HepG2 (cell line): ENCODE results near the gene CARS1. TPM values are rescaled to one million over a fixed set of nuclear protein-coding genes. Genes with fewer than 3 reads are reported as not detected.
A peak's percentile ranks its signal among the peaks of the same experiment; 100 is the strongest.

Source experiments
- ATAC-seq: fragments of 200-7000 bp; cut with Tn5 transposase; 3 replicates; pipeline ENCODE4 v1.9.1; 2020; ENCODE audit warnings: mild to moderate bottlenecking, moderate library complexity
- BruUV-seq: library from RNA; stranded (reverse); fragments of 400-500 nt; replicated peaks from 2 replicates; lab custom pipeline; 2021; lab: Mats Ljungman, UMichigan
- CTCF ChIA-PET: fragments of 300-600 bp; formaldehyde crosslinking; extraction: SDS; loops from one replicate; lab custom pipeline; 2021; ENCODE audit warnings: low total read pairs, inconsistent platforms, low intra/inter-chr PET ratio; lab: Yijun Ruan, JAX
- POLR2A ChIA-PET: fragments of 350-600 bp; sonication (Branson Sonifier 250); formaldehyde crosslinking; loops from one replicate; lab custom pipeline; 2020; ENCODE audit warnings: antibody characterized with exemption, inconsistent platforms; lab: Yijun Ruan, JAX
- DNase-seq: peaks from one replicate; pipeline ENCODE4 v3.0.0-alpha.2; 2015; ENCODE audit warnings: low spot score
- FAIRE-seq: peaks from 3 replicates; lab custom pipeline; 2011; peaks lifted over from hg19 to GRCh38; lab: Jason Lieb, UNC
- H2AFZ ChIP-seq: one replicate; pipeline ENCODE4 v1.6.1; 2011; ENCODE audit warnings: low read length, inconsistent platforms
- H3K27ac ChIP-seq: fragments of 300-600 bp; 3 replicates; pipeline ENCODE4 v1.8.0; 2011; ENCODE audit warnings: mixed run types, mild to moderate bottlenecking, mixed read lengths, low read length, inconsistent platforms; ENCODE audit not compliant: insufficient read depth; ENCODE audit errors: extremely low read length
- H3K27me3 ChIP-seq, 2 experiments: fragments of 200-600 bp in 1 of 2; 2 replicates in 1 of 2; 3 replicates in 1 of 2; pipeline versions ENCODE4 v1.6.0 to v1.8.0; 2011; ENCODE audit warnings: low read length in 2 of 2, mild to moderate bottlenecking in 2 of 2, moderate library complexity in 2 of 2, inconsistent platforms in 1 of 2; ENCODE audit not compliant: insufficient read depth in 2 of 2, control insufficient read depth in 1 of 2
- H3K36me3 ChIP-seq, 2 experiments: fragments of 200-600 bp in 1 of 2; replicated peaks in 1 of 2; 2 replicates in 1 of 2; 3 replicates in 1 of 2; pipeline versions ENCODE4 v1.5.1 to v1.8.0; 2011; ENCODE audit warnings: low read length in 2 of 2, inconsistent platforms in 1 of 2; ENCODE audit not compliant: insufficient read depth in 2 of 2, control insufficient read depth in 1 of 2
- H3K4me1 ChIP-seq: 2 replicates; pipeline ENCODE4 v1.5.1; 2012; ENCODE audit warnings: low read length, inconsistent platforms; ENCODE audit not compliant: insufficient read depth
- H3K4me2 ChIP-seq: 2 replicates; pipeline ENCODE4 v1.6.0; 2011; ENCODE audit warnings: low read depth, low read length, inconsistent platforms
- H3K4me3 ChIP-seq, 3 experiments: fragments of 200-600 bp in 1 of 3; sonication (generic), shearing (Covaris generic) in 1 of 3; replicated peaks in 1 of 3; 2 replicates each; pipeline ENCODE4 v1.5.1; 2011 to 2016; ENCODE audit warnings: low read length in 3 of 3, inconsistent platforms in 2 of 3, low read depth in 2 of 3, mild to moderate bottlenecking in 2 of 3, control low read depth in 1 of 3, mixed read lengths in 1 of 3; ENCODE audit not compliant: insufficient read depth in 1 of 3
- H3K79me2 ChIP-seq: one replicate; pipeline ENCODE4 v1.6.1; 2011; ENCODE audit warnings: low read length, inconsistent platforms; ENCODE audit not compliant: insufficient read depth
- H3K9ac ChIP-seq: 2 replicates; pipeline ENCODE4 v1.6.0; 2011; ENCODE audit warnings: mild to moderate bottlenecking, low read depth, low read length, inconsistent platforms; ENCODE audit not compliant: insufficient read depth
- H3K9me3 ChIP-seq: 2 replicates; pipeline ENCODE4 v1.5.1; 2012; ENCODE audit warnings: mild to moderate bottlenecking, low read length
- H4K20me1 ChIP-seq: 2 replicates; pipeline ENCODE4 v1.6.0; 2011; ENCODE audit warnings: inconsistent platforms, mild to moderate bottlenecking, low read length, moderate library complexity; ENCODE audit not compliant: insufficient read depth
- ADNP ChIP-seq: sonication (generic); formaldehyde crosslinking; IDR thresholded peaks from 2 replicates; pipeline ENCODE4 v1.4.0; 2020; ENCODE audit warnings: missing genetic modification reagents
- DR1 ChIP-seq: sonication (generic); formaldehyde crosslinking; IDR thresholded peaks from 2 replicates; pipeline ENCODE4 v1.8.0; 2021; ENCODE audit warnings: mild to moderate bottlenecking, missing genetic modification reagents, inconsistent platforms
- E2F1 ChIP-seq: sonication (generic); formaldehyde crosslinking; IDR thresholded peaks from 2 replicates; pipeline ENCODE4 v1.5.0; 2020; ENCODE audit warnings: missing genetic modification reagents
- E2F2 ChIP-seq: sonication (generic); formaldehyde crosslinking; IDR thresholded peaks from 2 replicates; pipeline ENCODE4 v1.4.0; 2020; ENCODE audit warnings: missing genetic modification reagents, borderline replicate concordance
- HCFC1 ChIP-seq: fragments of 150-350 bp; IDR thresholded peaks from 2 replicates; pipeline ENCODE4 v1.6.1; 2014; ENCODE audit warnings: low read depth, low read length
- MAX ChIP-seq: IDR thresholded peaks from 2 replicates; pipeline ENCODE4 v1.6.1; 2012; ENCODE audit warnings: inconsistent platforms
- MTA1 ChIP-seq: sonication (generic); formaldehyde crosslinking; IDR thresholded peaks from 2 replicates; pipeline ENCODE4 v1.4.0; 2020; ENCODE audit warnings: missing genetic modification reagents, mild to moderate bottlenecking, borderline replicate concordance
- MTF1 ChIP-seq: sonication (generic); formaldehyde crosslinking; IDR thresholded peaks from 2 replicates; pipeline ENCODE4 v1.5.0; 2020; ENCODE audit warnings: missing genetic modification reagents
- NFIC ChIP-seq: IDR thresholded peaks from 2 replicates; pipeline ENCODE4 v1.6.1; 2012; ENCODE audit warnings: mild to moderate bottlenecking, low read length, inconsistent platforms
- SNRNP70 ChIP-seq: fragments of 200-400 bp; formaldehyde crosslinking; IDR thresholded peaks from 2 replicates; pipeline ENCODE4 v1.6.1; 2017; ENCODE audit warnings: mild to moderate bottlenecking, low read depth, low read length, moderate library complexity
- SP4 ChIP-seq: sonication (generic); formaldehyde crosslinking; IDR thresholded peaks from 2 replicates; pipeline ENCODE4 v1.8.1; 2023; ENCODE audit warnings: mild to moderate bottlenecking, missing genetic modification reagents
- TMF1 ChIP-seq: sonication (generic); formaldehyde crosslinking; IDR thresholded peaks from 2 replicates; pipeline ENCODE4 v1.8.1; 2022; ENCODE audit warnings: low read depth, missing genetic modification reagents
- TSC22D2 ChIP-seq: sonication (generic); formaldehyde crosslinking; IDR thresholded peaks from 2 replicates; pipeline ENCODE4 v1.5.1; 2020; ENCODE audit warnings: missing genetic modification reagents, mild to moderate bottlenecking, borderline replicate concordance
- XBP1 ChIP-seq: sonication (generic); formaldehyde crosslinking; IDR thresholded peaks from 2 replicates; pipeline ENCODE4 v1.5.0; 2020; ENCODE audit warnings: missing genetic modification reagents
- ZBTB14 ChIP-seq: sonication (generic); formaldehyde crosslinking; IDR thresholded peaks from 2 replicates; pipeline ENCODE4 v1.4.0; 2020; ENCODE audit warnings: missing genetic modification reagents
- ZBTB2 ChIP-seq: sonication (generic); formaldehyde crosslinking; IDR thresholded peaks from 2 replicates; pipeline ENCODE4 v1.8.0; 2022; ENCODE audit warnings: low read depth, missing genetic modification reagents
- ZBTB38 ChIP-seq: sonication (generic); formaldehyde crosslinking; IDR thresholded peaks from 2 replicates; pipeline ENCODE4 v1.5.1; 2020; ENCODE audit warnings: mild to moderate bottlenecking, missing genetic modification reagents
- ZBTB7A ChIP-seq: sonication (generic); formaldehyde crosslinking; IDR thresholded peaks from 2 replicates; pipeline ENCODE4 v1.8.0; 2022; ENCODE audit warnings: mild to moderate bottlenecking, missing genetic modification reagents
- ZNF10 ChIP-seq: sonication (generic); formaldehyde crosslinking; IDR thresholded peaks from 2 replicates; pipeline ENCODE4 v1.4.0; 2020; ENCODE audit warnings: mild to moderate bottlenecking, low read depth, missing genetic modification reagents, borderline replicate concordance
- WGBS: methylation state at CpG from one replicate; pipeline ENCODE4 v1.1.6; 2017; ENCODE audit warnings: low lambda C conversion rate; 5-methylcytosine and 5-hydroxymethylcytosine counted together
- in situ Hi-C: cut with HindIII; loops from 2 replicates; pipeline ENCODE4 v1.10.0; 2017; ENCODE audit warnings: low pct_unique_long_range_greater_than_20kb; ENCODE audit not compliant: extremely low pct_ligation_motif_present
- intact Hi-C: fragments of 100-400 bp; cut with micrococcal nuclease; formaldehyde crosslinking; loops from one replicate; pipeline ENCODE4 v1.10.0; 2022; ENCODE audit not compliant: unreplicated experiment
- polyA plus RNA-seq, 8 experiments: library from polyadenylated mRNA; depleted of rRNA in 3 of 8; stranded (reverse) in 7 of 8; unstranded in 1 of 8; fragments of >200 nt; fragmentation: Illumina TruSeq in 4 of 8; extraction: Trizol in 4 of 8; gene quantifications; 2 replicates each; pipeline versions ENCODE4 v1.2.1 to v1.2.3, GENCODE V29; 2011 to 2016; ENCODE audit warnings: low read depth in 4 of 8, missing spikeins in 1 of 8, mixed read lengths in 1 of 8; ENCODE audit not compliant: insufficient read depth in 1 of 8
- total RNA-seq, 5 experiments: library from RNA; depleted of rRNA; stranded (reverse); fragments of >200 nt; fragmentation: Illumina TruSeq; extraction: Trizol; gene quantifications; 2 replicates each; pipeline ENCODE4 v1.2.3, GENCODE V29; 2016; ENCODE audit warnings: low read depth in 1 of 5

CARS1 gene
- total and polyA plus RNA-seq, 2 of the 13 experiments (the other 11 are each of a cell fraction or from before 2014, with no cell fraction given): 33.8 to 47.0 TPM

- CTCF ChIA-PET: no interaction called here
- Histone ChIP-seq H3K27ac (no peak overlapping the region), H3K4me1 (no peaks in the 10 kb centered on the region), H3K9me3 (no peaks in the 10 kb centered on the region), H3K9ac (no peak overlapping the region), H3K27me3 (peaks cover 20 to 75% of the 10 kb centered on the region in 2 experiments), H3K4me2 (no peak overlapping the region), H3K4me3 (no peak overlapping the region), H3K36me3 (no peaks in the 10 kb centered on the region), H4K20me1 (no peaks in the 10 kb centered on the region), H3K79me2 (no peaks in the 10 kb centered on the region), H2AFZ (no peak overlapping the region)
- BruUV-seq: no TSS peak
- TF ChIP-seq TSC22D2: no peak
- no peak for TF ChIP-seq E2F2 (CRISPR knock-in tag)
- TF ChIP-seq MTF1 (CRISPR knock-in tag): no peak
- no peak for TF ChIP-seq ZBTB14 (CRISPR knock-in tag)
- no peak for TF ChIP-seq ZBTB7A (CRISPR knock-in tag)
- no peak for TF ChIP-seq HCFC1
- TF ChIP-seq SP4 (CRISPR knock-in tag): no peak
- TF ChIP-seq E2F1 (CRISPR knock-in tag): no peak
- no peak for TF ChIP-seq ZBTB38
- no peak for TF ChIP-seq ZBTB2
- no peak for TF ChIP-seq ZNF10
- TF ChIP-seq SNRNP70: no peak
- TF ChIP-seq XBP1 (CRISPR knock-in tag): no peak
- no peak for TF ChIP-seq TMF1 (CRISPR knock-in tag)
- TF ChIP-seq DR1 (CRISPR knock-in tag): no peak
- TF ChIP-seq ADNP (CRISPR knock-in tag): no peak
- TF ChIP-seq NFIC: no peak
- no peak for TF ChIP-seq MTA1 (CRISPR knock-in tag)
- TF ChIP-seq MAX: no peak
- ATAC-seq (peak; percentile 24; the same call in 1 of the 3 replicates), FAIRE-seq (no peak), DNase-seq (no peak)
- intact Hi-C loops: no loop called here
- 56% methylated on average over 8 of the region's 20 CpGs for WGBS
- in situ Hi-C loops: loop anchor here (10.0 kb wide), 1 partner anchor 113 kb away; the partner anchor contains the start of gene MRGPRG
- POLR2A ChIA-PET: no interaction called here
These were observed 44.9 kb upstream of the CARS1 start for GRCh38 chr11:3101921-3102640.
